ENCODE measurements around the gene FRYL. TPM values are rescaled to one million over a fixed set of nuclear protein-coding genes. Genes with fewer than 3 reads are reported as not detected.

The FRYL gene
- total and polyA plus RNA-seq, 2 of the 8 experiments (the other 6 are each of a cell fraction or from before 2014, with no cell fraction given), result 8.0 to 36.5 TPM

GRCh38 chr4:48727666-48728459, 52.2 kb downstream of the FRYL start:
- WGBS, 2 experiments (ENCODE audit: extremely low coverage in 1 of 2, insufficient coverage in 1 of 2, insufficient read length in 1 of 2, insufficient replicate concordance in 2 of 2, low coverage in 1 of 2, low lambda C conversion rate in 2 of 2, missing lambda C conversion rate in 1 of 2), result 94% methylated on average over 2 of the region's 2 CpGs; no CpG with 5 or more reads in 1 of the 2 experiments
- no peak overlapping the region for H3K23ac ChIP-seq (ENCODE audit: insufficient read length)
- H2BK12ac ChIP-seq (ENCODE audit: low read depth, low read length), result no peak overlapping the region
- no peaks in the 10 kb centered on the region for H3K27me3 ChIP-seq (replicated peaks in 1 of 4; ENCODE audit: control insufficient read depth in 3 of 4, extremely low read depth in 1 of 4, insufficient read depth in 3 of 4, low read length in 3 of 4)
- no peak overlapping the region for H2BK5ac ChIP-seq (ENCODE audit: low read depth, low read length)
- no peak overlapping the region for H4K5ac ChIP-seq (ENCODE audit: insufficient read length, low read depth, low read length)
- no peak overlapping the region for H4K91ac ChIP-seq (replicated peaks; ENCODE audit: insufficient read length, low read length)
- CTCF ChIA-PET (ENCODE audit: partially characterized antibody), result interaction anchor here (0.6 kb wide), 2 partner anchors 21 to 60 kb away, joined by 3 to 4 read pairs; no protein-coding TSS in a partner anchor
- POLR2A ChIA-PET (ENCODE audit: partially characterized antibody), result no interaction called here
- H4K8ac ChIP-seq (ENCODE audit: extremely low read depth, insufficient read depth, low read length), result no peak overlapping the region
- H4K20me1 ChIP-seq (replicated peaks in 1 of 2; ENCODE audit: control insufficient read depth in 1 of 2, insufficient read depth in 2 of 2, low read length in 2 of 2), result peaks cover 5% of the 10 kb centered on the region in 2 experiments
- H3K79me1 ChIP-seq (ENCODE audit: low read depth, low read length), result peaks cover 8% of the 10 kb centered on the region
- H2AFZ ChIP-seq (ENCODE audit: low read length), result no peak overlapping the region
- no peaks in the 10 kb centered on the region for H3K9me3 ChIP-seq (ENCODE audit: insufficient read depth in 2 of 2, low read depth in 1 of 2, low read length in 1 of 2)
- H2AK5ac ChIP-seq (ENCODE audit: low read depth, low read length), result no peak overlapping the region
- no peaks in the 10 kb centered on the region for H3K36me3 ChIP-seq (ENCODE audit: control insufficient read depth in 2 of 4, insufficient read depth in 4 of 4, low read length in 3 of 4)
- no peak overlapping the region for H3K18ac ChIP-seq (ENCODE audit: extremely low read depth, low read length)
- H3K4me3 ChIP-seq (ENCODE audit: extremely low read depth in 1 of 4, insufficient read depth in 2 of 4, low read depth in 3 of 4, low read length in 4 of 4), result no peak overlapping the region
- no peak overlapping the region for H3K4me2 ChIP-seq (ENCODE audit: insufficient read depth in 1 of 2, low read depth in 2 of 2, low read length in 2 of 2)
- H2BK120ac ChIP-seq (replicated peaks; ENCODE audit: low read depth, low read length), result no peak overlapping the region
- DNase-seq (ENCODE audit: low read depth in 1 of 2, low spot score in 2 of 2) (no peak), FAIRE-seq (no peak)
- H2BK20ac ChIP-seq (ENCODE audit: low read length), result no peak overlapping the region
- H3K4me1 ChIP-seq (replicated peaks in 1 of 4; ENCODE audit: control insufficient read depth in 3 of 4, insufficient read depth in 4 of 4, low read length in 3 of 4), result peaks cover 0 to 7% (median 1%) of the 10 kb centered on the region in 4 experiments; a peak in 3 of 7 replicates
- H3K14ac ChIP-seq (ENCODE audit: insufficient read length), result no peak overlapping the region
- no peak overlapping the region for H3K56ac ChIP-seq (replicated peaks; ENCODE audit: insufficient read length, low read depth, low read length)
- H3K4ac ChIP-seq (replicated peaks; ENCODE audit: insufficient read length, low read depth, low read length), result no peak overlapping the region
- H3K23me2 ChIP-seq (ENCODE audit: low read depth, low read length), result no peaks in the 10 kb centered on the region; the same call in 1 of the 2 replicates
- no peak overlapping the region for H2BK15ac ChIP-seq (ENCODE audit: low read length)
- H3K27ac ChIP-seq (ENCODE audit: low read depth, low read length), result no peak overlapping the region
- no peak overlapping the region for H3K9ac ChIP-seq (replicated peaks in 1 of 4; ENCODE audit: extremely low read depth in 1 of 4, low read depth in 3 of 4, low read length in 3 of 4)
- peaks cover 0 to 83% of the 10 kb centered on the region in 2 experiments; a peak in 3 of 4 replicates for H3K79me2 ChIP-seq (ENCODE audit: control insufficient read depth in 1 of 2, insufficient read depth in 2 of 2, low read length in 2 of 2)
- no peak for TF ChIP-seq SP2 (IDR thresholded peaks at IDR 0.05; ENCODE audit: low read length)
- no peak for TF ChIP-seq EGR1 (IDR thresholded peaks at IDR 0.05; ENCODE audit: borderline replicate concordance, low read depth, low read length)
- TF ChIP-seq GTF2F1 (IDR thresholded peaks at IDR 0.05; ENCODE audit: borderline replicate concordance, low read depth, low read length), result no peak
- no peak for TF ChIP-seq NANOG (IDR thresholded peaks at IDR 0.05; ENCODE audit: insufficient read depth, low read depth, low read length, poor library complexity, severe bottlenecking)
- TF ChIP-seq MAX (IDR thresholded peaks at IDR 0.05), result no peak

All from H1 (cell line).